GM23338 (cell line): ENCODE data around the gene AARS2. TPM values are rescaled to one million over a fixed set of nuclear protein-coding genes. Genes with fewer than 3 reads are reported as not detected.

Source experiments
- ATAC-seq: fragments of 200-7000 bp; cut with Tn5 transposase; 3 replicates; pipeline ENCODE4 v1.9.1; 2020
- DNase-seq: peaks from one replicate; pipeline ENCODE4 v3.0.0-alpha.2; 2015; ENCODE audit warnings: low spot score
- H2AFZ ChIP-seq: fragments of 200-600 bp; sonication (generic); 2 replicates; pipeline ENCODE4 v1.8.0; 2016; ENCODE audit warnings: antibody characterized with exemption, mild to moderate bottlenecking, moderate library complexity
- H3F3A ChIP-seq: fragments of 200-600 bp; sonication (generic); replicated peaks from 2 replicates; pipeline ENCODE4 v1.8.0; 2017; ENCODE audit warnings: antibody characterized with exemption, mixed run types, low read depth
- H3K27ac ChIP-seq: fragments of 200-600 bp; sonication (generic); 2 replicates; pipeline ENCODE4 v1.6.1; 2016; ENCODE audit warnings: low read depth
- H3K27me3 ChIP-seq: fragments of 200-600 bp; sonication (generic); 2 replicates; pipeline ENCODE4 v1.8.0; 2016; ENCODE audit warnings: mild to moderate bottlenecking, mixed run types, moderate library complexity; ENCODE audit not compliant: insufficient read depth
- H3K36me3 ChIP-seq: fragments of 200-600 bp; sonication (generic); 2 replicates; pipeline ENCODE4 v1.8.0; 2016; ENCODE audit warnings: mild to moderate bottlenecking; ENCODE audit not compliant: insufficient read depth
- H3K4me1 ChIP-seq: fragments of 200-600 bp; sonication (generic); 2 replicates; pipeline ENCODE4 v1.8.0; 2016; ENCODE audit warnings: mild to moderate bottlenecking, moderate library complexity; ENCODE audit not compliant: insufficient read depth
- H3K4me2 ChIP-seq: fragments of 200-600 bp; sonication (generic); 2 replicates; pipeline ENCODE4 v1.7.1; 2017; ENCODE audit warnings: mixed run types
- H3K4me3 ChIP-seq: fragments of 200-600 bp; sonication (generic); 2 replicates; pipeline ENCODE4 v1.6.1; 2016; ENCODE audit warnings: mixed run types
- H3K79me2 ChIP-seq: fragments of 200-600 bp; sonication (generic); replicated peaks from 2 replicates; pipeline ENCODE4 v1.8.0; 2017; ENCODE audit warnings: mild to moderate bottlenecking; ENCODE audit not compliant: insufficient read depth
- H3K9me2 ChIP-seq: fragments of 200-600 bp; sonication (generic); 2 replicates; pipeline ENCODE4 v1.8.0; 2017; ENCODE audit not compliant: insufficient read depth
- H4K20me1 ChIP-seq: fragments of 200-600 bp; sonication (generic); replicated peaks from 2 replicates; pipeline ENCODE4 v1.8.0; 2017; ENCODE audit warnings: mild to moderate bottlenecking; ENCODE audit not compliant: insufficient read depth
- H3K27ac Mint-ChIP-seq: 2 replicates; pipeline ENCODE4 v1.8.0; 2020; ENCODE audit warnings: inconsistent platforms, mild to moderate bottlenecking, moderate library complexity, mixed read lengths
- H3K27me3 Mint-ChIP-seq: 3 replicates; pipeline ENCODE4 v1.8.0; 2022; ENCODE audit warnings: low read depth, mild to moderate bottlenecking, moderate library complexity, mixed read lengths, inconsistent platforms; ENCODE audit not compliant: insufficient read depth, poor library complexity
- H3K36me3 Mint-ChIP-seq: 3 replicates; pipeline ENCODE4 v1.8.0; 2021; ENCODE audit warnings: low read depth, mild to moderate bottlenecking, inconsistent platforms, moderate library complexity, mixed read lengths
- H3K4me1 Mint-ChIP-seq: 3 replicates; pipeline ENCODE4 v1.8.0; 2020; ENCODE audit warnings: mild to moderate bottlenecking, inconsistent platforms, mixed read lengths
- H3K4me3 Mint-ChIP-seq: 3 replicates; pipeline ENCODE4 v1.8.0; 2021; ENCODE audit warnings: moderate library complexity, mild to moderate bottlenecking, inconsistent platforms, mixed read lengths
- H3K9me3 Mint-ChIP-seq: 3 replicates; pipeline ENCODE4 v1.8.0; 2020; ENCODE audit warnings: moderate library complexity, mild to moderate bottlenecking, inconsistent platforms, mixed read lengths
- CREB1 ChIP-seq: fragments of 250-450 bp; sonication (Bioruptor Pico); IDR thresholded peaks from 2 replicates; pipeline ENCODE4 v1.5.0; 2020; ENCODE audit warnings: low read depth, mild to moderate bottlenecking, moderate library complexity
- CTCF ChIP-seq, 2 experiments: fragments of 200-600 bp in 1 of 2; sonication (generic) in 1 of 2; conservative IDR thresholded peaks; 2 replicates each; pipeline versions ENCODE4 v1.5.1 to v1.6.1; 2016 to 2017; ENCODE audit warnings: antibody characterized with exemption in 2 of 2, low read depth in 2 of 2, mild to moderate bottlenecking in 2 of 2, moderate library complexity in 1 of 2
- ETS1 ChIP-seq: IDR thresholded peaks from 2 replicates; pipeline ENCODE4 v1.6.1; 2016; ENCODE audit warnings: antibody characterized with exemption
- NANOG ChIP-seq: IDR thresholded peaks from 2 replicates; pipeline ENCODE4 v1.6.1; 2016; ENCODE audit warnings: antibody characterized with exemption, borderline replicate concordance
- POLR2AphosphoS5 ChIP-seq: IDR thresholded peaks from 2 replicates; pipeline ENCODE4 v1.6.1; 2016; ENCODE audit warnings: antibody characterized with exemption, low read depth
- REST ChIP-seq: IDR thresholded peaks from one replicate; pipeline ENCODE4 v1.6.1; 2018; ENCODE audit warnings: antibody characterized with exemption; ENCODE audit not compliant: unreplicated experiment
- STAT1 ChIP-seq: IDR thresholded peaks from one replicate; pipeline ENCODE4 v1.6.1; 2016; ENCODE audit warnings: antibody characterized with exemption; ENCODE audit not compliant: unreplicated experiment
- ZNF331 ChIP-seq: fragments of 250-450 bp; sonication (Bioruptor Pico); IDR thresholded peaks from 2 replicates; pipeline ENCODE4 v1.5.0; 2020; ENCODE audit warnings: low read depth, mild to moderate bottlenecking, moderate library complexity
- ZNF462 ChIP-seq: fragments of 250-450 bp; sonication (Bioruptor Pico); IDR thresholded peaks from 2 replicates; pipeline ENCODE4 v1.5.0; 2020; ENCODE audit warnings: mild to moderate bottlenecking, moderate library complexity
- polyA plus RNA-seq: library from polyadenylated mRNA; unstranded; fragments of >200 nt; fragmentation: Nextera tagmentation; extraction: Ambion mirVana; gene quantifications from 2 replicates; pipeline ENCODE4 v1.2.1, GENCODE V29; 2016
- total RNA-seq: library from RNA; depleted of rRNA; stranded (reverse); fragments of >200 nt; shearing (Covaris generic); gene quantifications from 2 replicates; pipeline ENCODE4 v1.2.3, GENCODE V29; 2014

AARS2 gene
- total and polyA plus RNA-seq, 2 experiments from 2014 or later: 6.5 to 23.2 TPM

GRCh38 chr6:44265722-44266233, 47.4 kb downstream of the AARS2 start:
- Mint-ChIP-seq H3K27me3 (peaks cover 42% of the 10 kb centered on the region), H3K36me3 (peaks cover 5% of the 10 kb centered on the region), H3K4me3 (peak overlapping the region; percentile 86), H3K9me3 (no peaks in the 10 kb centered on the region), H3K4me1 (peaks cover 53% of the 10 kb centered on the region), H3K27ac (no peak overlapping the region)
- H3K79me2 ChIP-seq: peaks cover 9% of the 10 kb centered on the region; the same call in 1 of the 2 replicates
- peaks cover 31% of the 10 kb centered on the region for H3K4me1 ChIP-seq
- H3K27ac ChIP-seq: no peak overlapping the region
- H3K27me3 ChIP-seq: peaks cover 19% of the 10 kb centered on the region
- 0 out of 2 replicates have a peak, but pooled peaks cover 17% of the 10 kb centered on the region for H3F3A ChIP-seq
- H3K4me3 ChIP-seq: peak overlapping the region; percentile 88
- TF ChIP-seq ZNF331: no peak
- 0 out of 2 replicates have a peak, but pooled peaks have one; percentile 7 for TF ChIP-seq POLR2AphosphoS5
- no peak for TF ChIP-seq CREB1
- TF ChIP-seq STAT1: no peak
- TF ChIP-seq CTCF (conservative IDR thresholded peaks at IDR 0.05; ENCODE audit: low read depth in 2 of 2): no peak
- TF ChIP-seq NANOG: no peak
- no peak for TF ChIP-seq ZNF462
- TF ChIP-seq REST: no peak
- TF ChIP-seq ETS1: no peak
- H3K4me2 ChIP-seq: no peak overlapping the region; the same call in 1 of the 2 replicates
- no peak overlapping the region for H2AFZ ChIP-seq
- H3K36me3 ChIP-seq: no peaks in the 10 kb centered on the region
- DNase-seq (no peak), ATAC-seq (no peak)
- H4K20me1 ChIP-seq: peaks cover 6% of the 10 kb centered on the region; the same call in 1 of the 2 replicates
- no peaks in the 10 kb centered on the region for H3K9me2 ChIP-seq
